Measurements from ENCODE around the gene PPP1R14D. TPM values are rescaled to one million over a fixed set of nuclear protein-coding genes. Genes with fewer than 3 reads are reported as not detected.

Gene PPP1R14D
- polyA plus RNA-seq, 1 donor from 2014 or later = not detected

- H3K9ac ChIP-seq (ENCODE audit: low read length) = peak overlapping the region; percentile 67
- no peaks in the 10 kb centered on the region for H3K36me3 ChIP-seq (ENCODE audit: insufficient read depth, low read length)
- H3K9me3 ChIP-seq (ENCODE audit: low read length) = no peaks in the 10 kb centered on the region
- H3K27ac ChIP-seq (ENCODE audit: low read length) = no peak overlapping the region
- H3K4me2 ChIP-seq (ENCODE audit: low read length) = no peak overlapping the region
- no peaks in the 10 kb centered on the region for H3F3A ChIP-seq (ENCODE audit: insufficient read depth, low read length, poor library complexity, severe bottlenecking)
- no peaks in the 10 kb centered on the region for H3K79me2 ChIP-seq (replicated peaks; ENCODE audit: insufficient read depth, low read length)
- peaks cover 10% of the 10 kb centered on the region for H3K27me3 ChIP-seq (ENCODE audit: insufficient read depth, low read depth, low read length)
- H3K9me2 ChIP-seq (ENCODE audit: insufficient read depth, low read length) = no peaks in the 10 kb centered on the region
- H3K4me3 ChIP-seq (ENCODE audit: low read length) = peak overlapping the region; percentile 75
- H4K20me1 ChIP-seq (ENCODE audit: insufficient read depth) = no peaks in the 10 kb centered on the region
- no peak for TF ChIP-seq MXI1 (conservative IDR thresholded peaks at IDR 0.05; ENCODE audit: poor library complexity, severe bottlenecking)
- TF ChIP-seq REST (IDR thresholded peaks at IDR 0.05; ENCODE audit: borderline replicate concordance) = no peak
- H2AFZ ChIP-seq (ENCODE audit: low read depth, low read length) = no peak overlapping the region
These were observed 44.5 kb upstream of the PPP1R14D start for GRCh38 chr15:40872791-40873693.

- H3K4me2 ChIP-seq (ENCODE audit: low read length) = no peak overlapping the region
- H3K9ac ChIP-seq (ENCODE audit: low read length) = no peak overlapping the region
These were observed 43.5 kb upstream of the PPP1R14D start for GRCh38 chr15:40871749-40872617.

GRCh38 chr15:40870716-40871115 lies 42.2 kb upstream of the PPP1R14D start:
- Histone ChIP-seq H3K27ac (ENCODE audit: low read length) (no peak overlapping the region), H3K9me3 (ENCODE audit: low read length) (no peaks in the 10 kb centered on the region), H3K79me2 (replicated peaks; ENCODE audit: insufficient read depth, low read length) (no peaks in the 10 kb centered on the region), H3K4me3 (ENCODE audit: low read length) (no peak overlapping the region), H3F3A (ENCODE audit: insufficient read depth, low read length, poor library complexity, severe bottlenecking) (no peaks in the 10 kb centered on the region), H3K4me2 (ENCODE audit: low read length) (no peak overlapping the region), H3K36me3 (ENCODE audit: insufficient read depth, low read length) (no peaks in the 10 kb centered on the region), H3K9ac (ENCODE audit: low read length) (no peak overlapping the region), H3K9me2 (ENCODE audit: insufficient read depth, low read length) (no peaks in the 10 kb centered on the region), H3K27me3 (ENCODE audit: insufficient read depth, low read depth, low read length) (peaks cover 10% of the 10 kb centered on the region), H4K20me1 (ENCODE audit: insufficient read depth) (no peaks in the 10 kb centered on the region), H2AFZ (ENCODE audit: low read depth, low read length) (no peak overlapping the region)
- TF ChIP-seq RAD21 (conservative IDR thresholded peaks at IDR 0.05) = no peak
- no peak for TF ChIP-seq SMC3 (conservative IDR thresholded peaks at IDR 0.05; ENCODE audit: poor library complexity)
- no peak for TF ChIP-seq MXI1 (conservative IDR thresholded peaks at IDR 0.05; ENCODE audit: poor library complexity, severe bottlenecking)
- TF ChIP-seq POLR2AphosphoS5 (IDR thresholded peaks at IDR 0.05) = no peak
- no peak for TF ChIP-seq EZH2 (IDR thresholded peaks at IDR 0.05; ENCODE audit: borderline replicate concordance, insufficient read depth, low read length, poor library complexity, severe bottlenecking)
- no peak for TF ChIP-seq TAF1 (IDR thresholded peaks at IDR 0.05; ENCODE audit: low read depth)
- no peak for TF ChIP-seq EP300 (conservative IDR thresholded peaks at IDR 0.05; ENCODE audit: poor library complexity, severe bottlenecking)
- TF ChIP-seq CTCF (IDR thresholded peaks at IDR 0.05; ENCODE audit: poor library complexity, severe bottlenecking) = no peak
- TF ChIP-seq REST (IDR thresholded peaks at IDR 0.05; ENCODE audit: borderline replicate concordance) = no peak

More at GRCh38 chr15:40871749-40872617, 43.5 kb upstream of the PPP1R14D start:
- Histone ChIP-seq H3K36me3 (ENCODE audit: insufficient read depth, low read length) (no peaks in the 10 kb centered on the region), H3F3A (ENCODE audit: insufficient read depth, low read length, poor library complexity, severe bottlenecking) (no peaks in the 10 kb centered on the region), H3K9me2 (ENCODE audit: insufficient read depth, low read length) (no peaks in the 10 kb centered on the region), H3K79me2 (replicated peaks; ENCODE audit: insufficient read depth, low read length) (no peaks in the 10 kb centered on the region), H4K20me1 (ENCODE audit: insufficient read depth) (no peaks in the 10 kb centered on the region), H2AFZ (ENCODE audit: low read depth, low read length) (no peak overlapping the region), H3K9me3 (ENCODE audit: low read length) (no peaks in the 10 kb centered on the region), H3K27me3 (ENCODE audit: insufficient read depth, low read depth, low read length) (peaks cover 10% of the 10 kb centered on the region), H3K27ac (ENCODE audit: low read length) (no peak overlapping the region), H3K4me3 (ENCODE audit: low read length) (no peak overlapping the region)
- no peak for TF ChIP-seq MXI1 (conservative IDR thresholded peaks at IDR 0.05; ENCODE audit: poor library complexity, severe bottlenecking)

All from neural cell (in vitro differentiated cells).